SH-SY5Y (cell line): ENCODE measurements around the gene NRGN.

Experiments used
- GATA2 ChIP-seq: IDR thresholded peaks from 2 replicates; pipeline ENCODE4 v1.6.1; 2011; ENCODE audit warnings: mild to moderate bottlenecking, low read depth, low read length
- GATA3 ChIP-seq: IDR thresholded peaks from 2 replicates; pipeline ENCODE4 v1.6.1; 2011; ENCODE audit warnings: low read depth, mild to moderate bottlenecking, low read length, moderate library complexity

Gene NRGN

GRCh38 chr11:124759266-124760204 lies 19.8 kb downstream of the NRGN start:
- no peak for TF ChIP-seq GATA2

- TF ChIP-seq GATA2 (no peak), GATA3 (no peak)
These were observed 20.5 kb downstream of the NRGN start for GRCh38 chr11:124760205-124760652.

- TF ChIP-seq GATA2, result no peak
- no peak for TF ChIP-seq GATA3
These were observed 21.1 kb downstream of the NRGN start for GRCh38 chr11:124760806-124761205.

- no peak for TF ChIP-seq GATA3
- no peak for TF ChIP-seq GATA2
These were observed 21.8 kb downstream of the NRGN start for GRCh38 chr11:124761301-124762104.

GRCh38 chr11:124762105-124762623 lies 22.4 kb downstream of the NRGN start, which contains the start of gene ESAM:
TSS of gene ESAM (minus strand) at chr11:124762290. CDS start at chr11:124762154, 136 bp downstream.
- TF ChIP-seq GATA2, result no peak
- no peak for TF ChIP-seq GATA3

GRCh38 chr11:124762624-124763155 lies 22.9 kb downstream of the NRGN start:
- TF ChIP-seq GATA3, result no peak

GRCh38 chr11:124763156-124763947 lies 23.6 kb downstream of the NRGN start:
- TF ChIP-seq GATA2, result no peak
- TF ChIP-seq GATA3, result no peak

GRCh38 chr11:124766156-124766555 lies 26.4 kb downstream of the NRGN start:
- no peak for TF ChIP-seq GATA3
- TF ChIP-seq GATA2, result no peak

GRCh38 chr11:124768914-124769313 lies 29.2 kb downstream of the NRGN start:
- TF ChIP-seq GATA3 (no peak), GATA2 (no peak)

- no peak for TF ChIP-seq GATA2
- no peak for TF ChIP-seq GATA3
These were observed 30.3 kb downstream of the NRGN start for GRCh38 chr11:124769806-124770774.

GRCh38 chr11:124776865-124777645 lies 37.3 kb downstream of the NRGN start:
- TF ChIP-seq GATA2, result no peak
- TF ChIP-seq GATA3, result no peak

GRCh38 chr11:124778281-124778680 lies 38.5 kb downstream of the NRGN start:
- TF ChIP-seq GATA2 (no peak), GATA3 (no peak)
